Measurements from ENCODE around the gene FAM89A. TPM values are rescaled to one million over a fixed set of nuclear protein-coding genes. Genes with fewer than 3 reads are reported as not detected.
A peak's percentile ranks its signal among the peaks of the same experiment; 100 is the strongest.
"Not testable (repeated sequence)": the region's sequence is repeated elsewhere in the genome, so short reads cannot be mapped to it uniquely, and the experiment has no call there.

The FAM89A gene
- total RNA-seq, 2 experiments from 2014 or later, result 11.0 to 11.1 TPM

GRCh38 chr1:231027136-231027925 is 12.7 kb downstream of the FAM89A start:
- no peak overlapping the region for H3K4me3 Mint-ChIP-seq
- peaks cover 7% of the 10 kb centered on the region for H3K4me1 Mint-ChIP-seq (ENCODE audit: low read depth)
- intact Hi-C loops (cut with micrococcal nuclease), result no loop called here
- H3K9me3 Mint-ChIP-seq, result no peaks in the 10 kb centered on the region
- DNase-seq, result no peak
- H3K36me3 Mint-ChIP-seq (ENCODE audit: low read depth), result peaks cover 3% of the 10 kb centered on the region
- CTCF ChIA-PET, result interaction anchor here (0.6 kb wide), 1 partner anchor 219 kb away, joined by 3 read pairs; no protein-coding TSS in a partner anchor
- no peaks in the 10 kb centered on the region for H3K27me3 Mint-ChIP-seq (ENCODE audit: low read depth)
- no peak overlapping the region for H3K27ac Mint-ChIP-seq

- Mint-ChIP-seq H3K36me3 (ENCODE audit: low read depth) (peaks cover 3% of the 10 kb centered on the region), H3K27me3 (ENCODE audit: low read depth) (no peaks in the 10 kb centered on the region), H3K4me1 (ENCODE audit: low read depth) (peaks cover 7% of the 10 kb centered on the region), H3K9me3 (no peaks in the 10 kb centered on the region), H3K4me3 (no peak overlapping the region), H3K27ac (no peak overlapping the region)
- intact Hi-C loops (cut with micrococcal nuclease), result no loop called here
- CTCF ChIA-PET, result no interaction called here
- no peak for DNase-seq
Measured at GRCh38 chr1:231026576-231026975, 13.5 kb downstream of the FAM89A start.

GRCh38 chr1:231023150-231023549 is 16.9 kb downstream of the FAM89A start:
- H3K36me3 Mint-ChIP-seq (ENCODE audit: low read depth), result peaks cover 4% of the 10 kb centered on the region
- peaks cover 9% of the 10 kb centered on the region for H3K4me1 Mint-ChIP-seq (ENCODE audit: low read depth)
- DNase-seq, result no peak
- no peak overlapping the region for H3K4me3 Mint-ChIP-seq
- CTCF ChIA-PET, result no interaction called here
- intact Hi-C loops (cut with micrococcal nuclease), result no loop called here
- no peak overlapping the region for H3K27ac Mint-ChIP-seq
- no peaks in the 10 kb centered on the region for H3K27me3 Mint-ChIP-seq (ENCODE audit: low read depth)
- H3K9me3 Mint-ChIP-seq, result no peaks in the 10 kb centered on the region

- H3K27ac Mint-ChIP-seq; H3K36me3 Mint-ChIP-seq (ENCODE audit: low read depth); intact Hi-C loops (cut with micrococcal nuclease); H3K9me3 Mint-ChIP-seq; DNase-seq; H3K4me3 Mint-ChIP-seq; H3K27me3 Mint-ChIP-seq (ENCODE audit: low read depth); H3K4me1 Mint-ChIP-seq (ENCODE audit: low read depth); CTCF ChIA-PET: not testable (repeated sequence)
Measured at GRCh38 chr1:231022543-231022942, 17.5 kb downstream of the FAM89A start.

GRCh38 chr1:231021540-231022031 is 18.5 kb downstream of the FAM89A start:
- no peaks in the 10 kb centered on the region for H3K9me3 Mint-ChIP-seq
- H3K4me3 Mint-ChIP-seq, result no peak overlapping the region
- H3K27me3 Mint-ChIP-seq (ENCODE audit: low read depth), result no peaks in the 10 kb centered on the region
- no peak for DNase-seq
- intact Hi-C loops (cut with micrococcal nuclease), result no loop called here
- peaks cover 7% of the 10 kb centered on the region for H3K36me3 Mint-ChIP-seq (ENCODE audit: low read depth)
- H3K27ac Mint-ChIP-seq, result no peak overlapping the region
- peaks cover 7% of the 10 kb centered on the region for H3K4me1 Mint-ChIP-seq (ENCODE audit: low read depth)
- CTCF ChIA-PET, result no interaction called here

- intact Hi-C loops (cut with micrococcal nuclease), result no loop called here
- H3K4me3 Mint-ChIP-seq, result no peak overlapping the region
- CTCF ChIA-PET, result no interaction called here
- H3K27ac Mint-ChIP-seq, result no peak overlapping the region
- peaks cover 7% of the 10 kb centered on the region for H3K36me3 Mint-ChIP-seq (ENCODE audit: low read depth)
- H3K4me1 Mint-ChIP-seq (ENCODE audit: low read depth), result peaks cover 7% of the 10 kb centered on the region
- DNase-seq, result no peak
- H3K27me3 Mint-ChIP-seq (ENCODE audit: low read depth), result no peaks in the 10 kb centered on the region
- H3K9me3 Mint-ChIP-seq, result no peaks in the 10 kb centered on the region
Measured at GRCh38 chr1:231020816-231021215, 19.2 kb downstream of the FAM89A start.

- Mint-ChIP-seq H3K36me3 (ENCODE audit: low read depth) (peaks cover 7% of the 10 kb centered on the region), H3K4me1 (ENCODE audit: low read depth) (peaks cover 7% of the 10 kb centered on the region), H3K4me3 (no peak overlapping the region), H3K27ac (no peak overlapping the region), H3K27me3 (ENCODE audit: low read depth) (no peaks in the 10 kb centered on the region), H3K9me3 (no peaks in the 10 kb centered on the region)
- intact Hi-C loops (cut with micrococcal nuclease), result no loop called here
- peak; percentile 20 for DNase-seq
- CTCF ChIA-PET, result no interaction called here
Measured at GRCh38 chr1:231020139-231020601, 19.9 kb downstream of the FAM89A start.

- Mint-ChIP-seq H3K27ac (no peak overlapping the region), H3K4me3 (no peak overlapping the region), H3K36me3 (ENCODE audit: low read depth) (peaks cover 7% of the 10 kb centered on the region), H3K9me3 (no peaks in the 10 kb centered on the region), H3K27me3 (ENCODE audit: low read depth) (no peaks in the 10 kb centered on the region), H3K4me1 (ENCODE audit: low read depth) (peaks cover 7% of the 10 kb centered on the region)
- CTCF ChIA-PET, result interaction anchor here (0.7 kb wide), 1 partner anchor 296 kb away, joined by 3 read pairs; no protein-coding TSS in a partner anchor
- intact Hi-C loops (cut with micrococcal nuclease), result no loop called here
- no peak for DNase-seq
Measured at GRCh38 chr1:231019711-231020110, 20.3 kb downstream of the FAM89A start.

GRCh38 chr1:231016966-231017365 is 23.1 kb downstream of the FAM89A start:
- Mint-ChIP-seq H3K4me3 (no peak overlapping the region), H3K36me3 (ENCODE audit: low read depth) (peaks cover 7% of the 10 kb centered on the region), H3K27ac (no peak overlapping the region), H3K4me1 (ENCODE audit: low read depth) (peaks cover 7% of the 10 kb centered on the region), H3K9me3 (no peaks in the 10 kb centered on the region), H3K27me3 (ENCODE audit: low read depth) (no peaks in the 10 kb centered on the region)
- intact Hi-C loops (cut with micrococcal nuclease), result no loop called here
- CTCF ChIA-PET, result no interaction called here
- DNase-seq, result no peak

GRCh38 chr1:231016234-231016633 is 23.8 kb downstream of the FAM89A start:
- CTCF ChIA-PET, result no interaction called here
- Mint-ChIP-seq H3K27ac (no peak overlapping the region), H3K4me3 (no peak overlapping the region), H3K4me1 (ENCODE audit: low read depth) (peaks cover 7% of the 10 kb centered on the region), H3K9me3 (no peaks in the 10 kb centered on the region), H3K36me3 (ENCODE audit: low read depth) (peaks cover 7% of the 10 kb centered on the region), H3K27me3 (ENCODE audit: low read depth) (no peaks in the 10 kb centered on the region)
- DNase-seq, result no peak
- intact Hi-C loops (cut with micrococcal nuclease), result no loop called here

- Mint-ChIP-seq H3K4me1 (ENCODE audit: low read depth) (no peaks in the 10 kb centered on the region), H3K9me3 (no peaks in the 10 kb centered on the region), H3K27me3 (ENCODE audit: low read depth) (no peaks in the 10 kb centered on the region), H3K4me3 (no peak overlapping the region), H3K36me3 (ENCODE audit: low read depth) (peaks cover 5% of the 10 kb centered on the region), H3K27ac (no peak overlapping the region)
- CTCF ChIA-PET, result interaction anchor here (0.9 kb wide), 1 partner anchor 152 kb away, joined by 3 read pairs; no protein-coding TSS in a partner anchor
- intact Hi-C loops (cut with micrococcal nuclease), result no loop called here
- DNase-seq, result no peak
Measured at GRCh38 chr1:231013391-231014015, 26.6 kb downstream of the FAM89A start.

GRCh38 chr1:231011963-231012362 is 28.1 kb downstream of the FAM89A start:
- CTCF ChIA-PET, result no interaction called here
- intact Hi-C loops (cut with micrococcal nuclease), result no loop called here
- no peaks in the 10 kb centered on the region for H3K4me1 Mint-ChIP-seq (ENCODE audit: low read depth)
- H3K27me3 Mint-ChIP-seq (ENCODE audit: low read depth), result no peaks in the 10 kb centered on the region
- DNase-seq, result no peak
- peaks cover 8% of the 10 kb centered on the region for H3K9me3 Mint-ChIP-seq
- no peaks in the 10 kb centered on the region for H3K36me3 Mint-ChIP-seq (ENCODE audit: low read depth)
- no peak overlapping the region for H3K27ac Mint-ChIP-seq
- H3K4me3 Mint-ChIP-seq, result no peak overlapping the region

- peaks cover 13% of the 10 kb centered on the region for H3K9me3 Mint-ChIP-seq
- H3K27ac Mint-ChIP-seq, result no peak overlapping the region
- no peak overlapping the region for H3K4me3 Mint-ChIP-seq
- no peaks in the 10 kb centered on the region for H3K4me1 Mint-ChIP-seq (ENCODE audit: low read depth)
- no peaks in the 10 kb centered on the region for H3K27me3 Mint-ChIP-seq (ENCODE audit: low read depth)
- no peaks in the 10 kb centered on the region for H3K36me3 Mint-ChIP-seq (ENCODE audit: low read depth)
- CTCF ChIA-PET, result no interaction called here
- intact Hi-C loops (cut with micrococcal nuclease), result no loop called here
- no peak for DNase-seq
Measured at GRCh38 chr1:231011360-231011759, 28.7 kb downstream of the FAM89A start.

Data from activated naive CD4-positive, alpha-beta T cell treated with anti-CD3 and anti-CD28 coated beads for 36 hours (primary cell).